Measurements from ENCODE around the gene TRIM36. TPM values are rescaled to one million over a fixed set of nuclear protein-coding genes. Genes with fewer than 3 reads are reported as not detected.
A peak's percentile ranks its signal among the peaks of the same experiment; 100 is the strongest.

The TRIM36 gene
- total RNA-seq, 1 experiment from 2014 or later = 20.0 TPM

GRCh38 chr5:115169487-115170133, at the start of gene TRIM36 (continued):
- peak; percentile 76 for TF ChIP-seq ARID4B (CRISPR knock-in tag; IDR thresholded peaks at IDR 0.05; ENCODE audit: borderline replicate concordance)
- peak; percentile 98 for TF ChIP-seq SP1 (CRISPR knock-in tag; conservative IDR thresholded peaks at IDR 0.05)
- no peak for TF ChIP-seq E2F4 (CRISPR knock-in tag; IDR thresholded peaks at IDR 0.05; ENCODE audit: borderline replicate concordance, low read depth)
- TF ChIP-seq USF2 (CRISPR knock-in tag; IDR thresholded peaks at IDR 0.05) = 0 out of 2 replicates have a peak, but pooled peaks have one; percentile 48
- no peak for TF ChIP-seq CTCF (IDR thresholded peaks at IDR 0.05)
- TF ChIP-seq MLX (CRISPR knock-in tag; IDR thresholded peaks at IDR 0.05) = no peak
- TF ChIP-seq NR2C2 (CRISPR knock-in tag; IDR thresholded peaks at IDR 0.05) = no peak
- TF ChIP-seq ATF6 (CRISPR knock-in tag; IDR thresholded peaks at IDR 0.05) = no peak
- peak; percentile 42; the same call in 1 of the 2 replicates for TF ChIP-seq ZNF317 (CRISPR knock-in tag; IDR thresholded peaks at IDR 0.05; ENCODE audit: borderline replicate concordance, low read depth)
- no peak for TF ChIP-seq SOX15 (CRISPR knock-in tag; IDR thresholded peaks at IDR 0.05)
- no peak for TF ChIP-seq ELF4 (CRISPR knock-in tag; IDR thresholded peaks at IDR 0.05; ENCODE audit: low read depth)

GRCh38 chr5:115214541-115214940, 44.8 kb upstream of the TRIM36 start:
- H3K4me1 Mint-ChIP-seq = no peaks in the 10 kb centered on the region
- POLR2A ChIA-PET = no interaction called here
- H3K27ac Mint-ChIP-seq = no peak overlapping the region
- H3K9me3 Mint-ChIP-seq = no peaks in the 10 kb centered on the region
- no peaks in the 10 kb centered on the region for H3K27me3 Mint-ChIP-seq (ENCODE audit: low read depth)
- ATAC-seq (no peak), DNase-seq (ENCODE audit: low spot score) (no peak)
- H3K4me3 Mint-ChIP-seq = no peak overlapping the region
- peaks cover 14% of the 10 kb centered on the region for H3K36me3 Mint-ChIP-seq
- CTCF ChIA-PET = no interaction called here
- TF ChIP-seq OVOL2 (CRISPR knock-in tag; IDR thresholded peaks at IDR 0.05; ENCODE audit: borderline replicate concordance) (no peak), ZNF512 (CRISPR knock-in tag; IDR thresholded peaks at IDR 0.05; ENCODE audit: borderline replicate concordance) (no peak), SMAD3 (CRISPR knock-in tag; IDR thresholded peaks at IDR 0.05; ENCODE audit: borderline replicate concordance) (no peak), SOX15 (CRISPR knock-in tag; IDR thresholded peaks at IDR 0.05) (no peak), E2F1 (CRISPR knock-in tag; IDR thresholded peaks at IDR 0.05) (no peak), PRDM15 (CRISPR knock-in tag; IDR thresholded peaks at IDR 0.05) (no peak), SP1 (CRISPR knock-in tag; conservative IDR thresholded peaks at IDR 0.05) (no peak), TEAD1 (CRISPR knock-in tag; IDR thresholded peaks at IDR 0.05) (no peak)
